DMS53 treated with DMSO at 0.1 percent for 48 hours (cell line): ENCODE data around the gene MGARP.
"Not testable (repeated sequence)": the region's sequence is repeated elsewhere in the genome, so short reads cannot be mapped to it uniquely, and the experiment has no call there.

Experiments used
- DNase-seq: peaks from one replicate; lab custom pipeline; 2025; ENCODE audit not compliant: unreplicated experiment; lab: John Stamatoyannopoulos, UW

MGARP gene

DNA sequence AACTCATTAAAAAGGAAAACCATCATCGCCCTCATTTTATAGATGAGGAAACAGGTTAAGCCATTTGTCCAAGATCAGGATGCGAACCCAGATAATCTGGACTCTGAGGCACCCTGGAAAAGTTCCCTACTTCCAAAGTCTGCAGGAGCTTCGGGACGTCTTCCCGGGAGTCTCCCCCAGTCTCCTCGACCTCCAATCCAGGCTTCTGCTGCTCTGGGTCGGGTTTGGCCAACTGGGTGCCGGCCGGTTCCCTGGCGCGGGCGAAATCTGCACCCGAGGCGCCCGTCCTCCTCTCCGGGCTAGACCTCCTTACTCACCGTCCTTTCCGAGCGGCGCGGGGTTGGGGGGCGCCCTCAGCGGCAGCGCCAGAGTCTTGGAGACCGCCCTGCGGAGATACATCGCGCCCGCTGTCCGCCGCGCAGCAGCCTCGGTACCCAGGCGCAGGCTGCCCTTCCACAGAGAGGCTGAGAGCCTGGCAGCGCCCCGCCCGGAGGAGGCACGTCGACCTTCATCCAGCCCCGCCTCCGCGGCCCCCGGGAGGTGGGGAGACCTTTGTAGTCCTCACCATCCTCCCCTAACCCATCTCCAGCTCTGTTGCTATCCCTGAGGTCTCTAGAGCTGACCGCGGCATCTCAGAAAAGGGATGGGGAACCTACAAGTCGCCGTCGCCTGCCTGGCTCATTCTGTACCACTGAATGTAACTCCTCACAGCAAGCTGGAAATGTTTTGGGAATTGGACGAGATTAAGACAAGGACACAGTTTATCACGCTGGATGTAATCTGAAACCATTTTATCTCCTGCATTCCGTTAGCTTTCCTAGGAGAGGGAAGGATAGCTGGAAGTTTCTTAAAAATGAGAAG, at the start of gene MGARP:
Gene MGARP (minus strand): TSS at position 466 of the 861 bp plus-strand sequence. CDS start 67 bp downstream, at position 399.
- no peak for DNase-seq

DNA sequence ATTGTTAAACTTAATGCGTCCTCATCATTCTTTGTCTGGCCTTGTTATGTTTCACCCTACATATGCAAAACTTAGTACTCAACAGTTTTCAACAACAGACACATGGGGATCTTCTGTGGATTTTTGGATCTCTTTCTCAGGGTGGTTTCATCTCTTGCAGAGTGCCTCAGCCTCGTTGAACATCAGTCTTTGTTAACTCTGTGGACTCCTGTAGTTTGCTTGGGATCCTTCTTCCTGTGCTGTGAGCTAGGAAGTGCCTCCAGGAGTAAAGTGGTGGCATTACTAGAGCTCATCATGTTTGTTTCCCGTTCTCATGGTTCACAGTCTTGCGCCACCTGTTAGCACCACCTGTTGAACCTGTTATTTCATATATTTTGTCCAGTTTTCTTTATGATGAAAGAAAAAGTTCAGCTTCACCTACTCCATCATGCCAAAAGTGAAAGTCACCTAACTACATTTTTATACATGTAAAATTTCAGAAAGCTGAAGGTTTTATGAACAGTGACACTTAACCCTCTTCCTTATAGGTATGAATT, 49.7 kb upstream of the MGARP start:
- DNase-seq: no peak

DNA sequence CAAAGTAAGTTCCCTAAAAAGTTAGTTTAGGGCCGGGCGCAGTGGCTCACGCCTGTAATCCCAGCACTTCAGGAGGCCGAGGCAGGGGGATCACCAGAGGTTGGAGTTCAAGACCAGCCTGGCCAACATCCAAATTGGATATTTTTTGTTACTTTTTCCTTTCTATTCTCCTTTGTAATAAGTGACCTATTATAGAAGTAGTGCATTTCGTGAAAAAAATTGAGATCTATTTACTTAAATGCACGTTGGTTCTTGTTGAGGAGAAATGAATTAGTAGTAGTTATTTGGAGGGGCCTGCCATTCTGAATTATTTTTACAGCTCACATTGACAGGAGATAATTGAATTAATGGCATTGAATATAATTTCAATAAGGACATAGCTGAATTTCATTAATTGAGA, 44.6 kb upstream of the MGARP start:
- no peak for DNase-seq

DNA sequence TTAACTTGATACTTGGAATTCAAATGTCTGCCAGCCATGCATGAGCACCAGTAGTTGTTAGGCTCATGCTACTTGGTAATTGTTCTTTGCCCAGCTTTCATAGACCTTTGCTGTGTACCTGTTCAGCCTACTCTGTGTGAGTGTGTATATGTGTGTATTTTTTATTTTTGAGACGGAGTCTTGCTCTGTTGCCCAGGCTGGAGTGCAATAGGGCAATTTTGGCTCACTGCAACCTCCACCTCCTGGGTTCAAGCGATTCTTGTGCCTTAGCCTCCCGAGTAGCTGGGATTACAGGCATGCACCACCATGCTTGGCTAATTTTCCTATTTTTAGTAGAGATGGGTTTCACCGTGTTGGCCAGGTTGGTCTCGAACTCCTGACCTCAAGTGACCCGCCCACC, 42.5 kb upstream of the MGARP start:
- not testable (repeated sequence) for DNase-seq

DNA sequence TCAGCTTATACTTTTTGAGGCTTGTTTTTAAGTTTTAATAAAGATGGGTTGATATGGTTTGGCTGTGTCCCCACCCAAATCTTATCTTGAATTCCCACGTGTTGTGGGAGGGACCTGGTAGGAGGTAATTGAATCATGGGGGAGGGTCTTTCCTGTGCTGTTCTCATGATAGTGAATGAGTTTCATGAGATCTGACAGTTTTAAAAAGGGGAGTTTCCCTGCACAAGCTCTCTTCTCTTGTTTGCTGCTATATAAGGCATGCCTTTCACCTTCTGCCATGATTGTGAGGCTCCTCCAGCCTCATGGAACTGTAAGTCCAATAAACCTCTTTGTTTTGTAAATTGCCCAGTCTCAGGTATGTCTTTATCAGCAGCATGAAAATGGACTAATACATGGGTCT, 42.0 kb upstream of the MGARP start:
- DNase-seq: not testable (repeated sequence)

DNA sequence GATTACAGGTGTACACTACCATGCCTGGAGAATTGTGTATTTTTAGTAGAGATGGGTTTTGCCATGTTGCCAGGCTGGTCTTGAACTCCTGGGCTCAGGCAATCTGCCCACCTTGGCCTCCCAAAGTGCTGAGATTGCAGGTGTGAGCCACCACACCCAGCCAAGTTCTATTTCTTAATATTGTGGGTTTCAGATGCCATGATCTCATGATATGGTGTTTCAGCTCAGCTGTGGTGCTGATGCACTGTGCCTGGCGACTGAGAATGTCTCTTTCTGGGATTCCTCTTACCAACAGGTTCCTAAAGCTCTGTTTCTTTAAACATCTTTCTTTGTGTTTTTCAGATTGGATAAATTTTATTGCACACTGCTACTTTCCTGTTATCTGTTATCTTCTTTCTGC, 39.5 kb upstream of the MGARP start:
- no peak for DNase-seq

DNA sequence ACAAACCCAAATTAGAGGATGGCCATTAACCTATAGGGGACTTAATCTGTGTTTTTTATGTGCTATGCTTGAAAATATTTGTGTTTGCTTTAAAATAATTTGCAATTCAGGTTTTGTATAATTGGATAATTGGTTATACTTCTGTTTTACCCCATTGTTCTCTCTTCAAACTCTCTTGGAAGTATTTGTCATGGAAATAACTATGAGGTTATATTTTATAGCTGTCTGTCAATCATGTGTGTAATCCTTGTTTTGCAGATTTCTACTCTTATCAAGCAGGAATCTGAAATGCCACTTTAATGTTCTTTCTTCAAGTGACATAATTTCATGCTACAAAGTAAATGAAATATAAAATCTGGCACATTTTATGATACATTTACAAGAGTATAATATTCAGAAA, 37.6 kb upstream of the MGARP start:
- no peak for DNase-seq

DNA sequence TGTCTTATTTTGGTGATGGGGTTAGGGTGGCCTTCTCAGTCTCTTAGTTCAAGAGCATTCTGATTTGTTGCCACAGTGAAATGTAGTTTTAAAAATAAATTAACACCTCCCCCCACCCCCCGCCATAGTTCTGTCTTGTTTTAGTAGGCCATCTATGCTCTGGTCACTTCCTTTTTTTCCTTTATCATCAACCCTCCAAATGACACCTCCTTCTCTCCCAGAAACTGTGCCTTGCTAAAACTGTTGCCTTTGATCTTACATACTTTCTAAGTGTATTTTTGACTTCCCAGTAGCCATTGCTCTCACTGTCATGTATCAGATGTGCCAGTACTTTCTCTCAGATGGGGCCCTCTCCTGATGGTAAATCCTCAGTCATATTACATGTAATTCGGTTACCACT, 36.7 kb upstream of the MGARP start:
- DNase-seq: no peak

DNA sequence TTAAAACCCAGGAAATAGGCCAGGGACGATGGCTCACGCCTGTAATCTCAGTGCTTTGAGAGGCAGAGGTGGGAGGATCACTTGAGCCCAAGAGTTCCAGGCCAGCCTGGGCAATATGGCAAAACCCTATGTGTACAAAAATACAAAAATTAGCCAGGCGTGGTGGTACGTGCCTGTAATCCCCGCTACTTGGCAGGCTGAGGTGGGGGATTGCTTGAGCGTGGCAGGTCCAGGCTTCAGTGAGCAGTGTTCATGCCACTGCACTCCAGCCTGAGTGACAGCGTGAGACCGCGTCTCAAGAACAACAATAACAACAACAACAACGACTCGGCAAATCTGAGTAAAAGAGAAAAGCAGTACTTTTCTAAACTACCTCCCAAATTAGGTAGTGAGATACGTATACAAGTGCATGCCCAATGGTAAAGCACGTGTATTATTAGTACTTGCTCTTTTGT, 35.2 kb upstream of the MGARP start:
- DNase-seq: no peak

DNA sequence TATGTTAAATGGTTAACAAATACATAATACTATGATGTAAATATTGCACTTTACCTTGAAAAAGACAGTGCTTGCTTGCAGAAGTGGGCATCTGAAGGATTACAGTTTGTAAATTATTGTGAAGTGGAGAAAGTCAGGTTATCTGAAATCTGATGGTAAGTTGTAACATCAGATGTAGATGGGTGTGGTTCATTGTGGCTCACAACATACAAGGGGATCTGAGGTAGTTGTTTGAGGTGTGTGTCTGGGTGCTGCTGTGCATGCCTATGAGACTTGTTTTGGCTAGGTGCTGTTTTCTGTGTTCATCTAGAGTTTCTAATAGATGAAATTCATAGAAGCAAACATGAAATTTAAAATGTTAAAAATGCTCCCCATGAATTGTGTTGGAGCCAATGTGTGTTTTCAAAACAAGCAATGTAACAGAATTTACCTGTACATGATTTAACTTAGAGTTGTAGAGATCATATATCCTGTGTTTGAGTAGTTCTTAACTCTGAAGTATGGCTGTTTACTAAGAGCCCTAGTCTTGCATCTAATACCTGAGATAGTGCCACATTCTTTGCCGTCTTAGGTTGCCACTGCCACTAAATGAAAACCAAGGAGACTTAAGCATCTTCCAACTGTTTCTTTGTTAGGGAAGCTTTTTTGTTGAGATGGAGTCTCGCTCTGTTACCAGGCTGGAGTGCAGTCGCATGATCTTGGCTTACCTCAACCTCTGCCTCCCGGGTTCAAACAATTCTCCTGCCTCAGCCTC, 34.2 kb upstream of the MGARP start:
- no peak for DNase-seq

DNA sequence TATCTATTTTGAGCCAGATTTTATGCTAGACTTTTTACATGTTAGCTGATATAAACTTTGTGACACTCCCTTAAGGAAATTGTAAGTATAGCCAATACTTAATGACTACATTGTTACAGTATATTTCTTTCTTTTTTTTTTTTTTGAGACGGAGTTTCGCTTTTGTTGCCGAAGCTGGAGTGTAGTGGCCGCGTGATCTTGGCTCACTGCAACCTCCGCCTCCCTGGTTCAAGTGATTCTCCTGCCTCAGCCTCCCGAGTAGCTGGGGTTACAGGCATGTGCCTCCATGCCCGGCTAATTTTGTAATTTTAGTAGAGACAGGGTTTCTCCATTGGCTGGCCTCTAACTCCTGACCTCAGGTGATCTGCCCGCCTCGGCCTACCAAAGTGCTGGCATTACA, 33.4 kb upstream of the MGARP start:
- DNase-seq: not testable (repeated sequence)

DNA sequence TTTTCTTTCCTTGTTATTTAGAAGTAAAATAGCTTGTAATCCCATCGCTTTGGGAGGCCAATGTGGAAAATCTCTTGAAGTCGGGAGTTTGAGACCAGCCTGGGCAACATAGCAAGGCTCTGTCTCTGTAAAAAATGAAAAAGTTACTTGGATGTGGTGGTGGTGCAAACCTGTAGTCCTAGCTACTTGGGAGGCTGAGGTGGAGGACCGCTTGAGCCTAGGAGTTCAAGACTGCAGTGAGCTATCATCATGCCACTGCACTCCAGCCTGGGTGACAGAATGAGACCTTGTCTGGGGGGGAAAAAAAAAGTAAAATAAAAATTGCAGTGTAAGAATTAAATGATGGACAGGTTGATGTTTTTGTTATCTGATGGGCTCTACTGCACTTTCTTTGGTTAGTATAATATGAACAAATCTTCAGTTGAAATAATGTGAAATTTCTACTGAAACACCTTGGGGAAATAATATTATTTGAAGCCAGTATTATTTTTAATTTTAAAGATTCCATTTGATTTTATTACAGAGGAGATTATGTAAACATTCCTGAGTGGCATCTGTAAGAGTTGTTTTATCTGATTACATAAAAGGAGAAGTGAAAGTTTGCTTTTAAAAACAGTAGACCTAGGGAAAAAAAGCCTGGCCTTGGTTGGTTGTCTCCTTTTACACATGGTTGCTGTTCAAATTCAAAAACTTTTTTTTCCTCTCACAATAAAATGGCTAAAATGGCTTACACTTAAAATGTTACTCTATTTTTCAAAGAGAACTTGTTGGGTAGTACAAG, 32.7 kb upstream of the MGARP start:
- DNase-seq: no peak

DNA sequence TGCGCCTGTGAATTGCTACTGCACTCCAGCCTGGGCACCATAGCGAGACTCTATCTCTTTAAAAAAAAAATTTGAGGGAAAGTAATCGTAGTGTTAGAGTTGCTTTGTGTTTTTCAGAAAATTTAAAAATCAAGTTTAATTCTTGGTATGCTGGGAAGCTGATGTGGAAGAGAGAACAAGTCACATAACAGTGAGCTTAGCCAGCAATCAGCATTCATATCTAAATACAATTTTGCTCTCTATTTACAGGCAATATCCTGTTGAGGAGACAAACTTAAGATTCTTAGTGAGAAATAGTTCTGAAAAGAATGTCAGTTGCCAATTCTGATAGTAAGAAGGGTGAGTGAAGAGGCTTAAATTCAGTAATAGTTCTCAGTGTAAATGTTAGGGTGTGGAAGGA, 31.9 kb upstream of the MGARP start:
- no peak for DNase-seq

DNA sequence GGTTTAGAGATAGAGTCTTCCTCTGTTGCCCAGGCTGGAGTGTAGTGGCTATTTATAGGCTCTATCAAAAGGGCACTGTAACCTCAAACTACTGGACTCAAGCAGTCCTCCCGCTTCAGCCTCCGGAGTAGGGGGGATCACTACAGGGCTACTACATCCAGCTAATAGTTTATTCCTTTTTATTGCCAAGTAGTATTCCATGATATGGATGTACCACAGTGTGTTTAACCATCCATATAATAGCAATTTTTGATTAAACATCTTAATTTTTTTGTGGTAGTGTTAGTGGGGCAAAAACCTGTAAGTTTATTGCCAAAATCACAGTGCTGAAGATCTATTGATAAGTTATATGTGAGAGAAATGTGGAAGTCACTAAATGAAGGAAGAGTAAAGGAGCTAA, 24.9 kb upstream of the MGARP start:
- no peak for DNase-seq

DNA sequence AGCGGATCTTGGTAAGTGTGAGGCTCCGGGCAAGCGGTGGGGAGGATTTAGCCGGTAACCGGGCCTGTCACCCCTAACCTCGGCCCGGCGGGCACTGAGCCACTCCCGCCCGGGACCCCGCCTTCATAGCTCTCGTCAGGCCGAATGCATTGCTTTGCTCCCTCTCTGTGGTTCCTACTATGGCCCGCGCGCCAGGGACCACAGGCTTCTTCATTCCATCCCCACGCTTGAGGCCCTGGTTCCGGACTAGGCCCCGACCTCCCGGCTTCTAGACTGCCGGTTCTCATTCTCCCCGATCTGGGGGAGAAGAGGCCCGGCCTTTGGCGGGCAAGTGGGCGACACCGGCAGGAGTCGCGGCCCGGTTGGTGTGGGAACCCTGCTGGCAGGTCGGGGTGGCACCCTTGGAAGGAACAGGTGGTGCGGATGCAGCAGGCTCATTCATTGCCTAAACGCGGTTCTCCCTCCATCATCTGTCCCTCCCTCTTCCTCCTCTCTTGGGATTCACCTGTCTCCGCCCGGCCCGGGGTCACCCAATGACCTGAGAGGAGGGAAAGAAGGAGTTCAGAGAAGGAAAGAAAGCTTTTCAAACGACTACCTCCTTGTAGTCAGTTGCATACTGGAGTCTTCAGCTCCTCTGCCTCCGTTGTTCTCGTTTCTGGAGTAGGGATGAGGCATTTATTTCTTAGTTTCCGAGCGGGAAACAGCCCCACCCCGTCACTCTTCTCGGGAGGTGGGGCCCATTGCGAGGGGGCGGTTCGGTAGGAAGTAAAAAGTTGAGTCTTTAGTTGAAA, 22.0 kb upstream of the MGARP start, which contains the start of gene NDUFC1:
Gene NDUFC1 (minus strand): TSS at position 657 of the 791 bp plus-strand sequence. CDS start 6,679 bp downstream, outside the sequence.
- peak; percentile 49 for DNase-seq

DNA sequence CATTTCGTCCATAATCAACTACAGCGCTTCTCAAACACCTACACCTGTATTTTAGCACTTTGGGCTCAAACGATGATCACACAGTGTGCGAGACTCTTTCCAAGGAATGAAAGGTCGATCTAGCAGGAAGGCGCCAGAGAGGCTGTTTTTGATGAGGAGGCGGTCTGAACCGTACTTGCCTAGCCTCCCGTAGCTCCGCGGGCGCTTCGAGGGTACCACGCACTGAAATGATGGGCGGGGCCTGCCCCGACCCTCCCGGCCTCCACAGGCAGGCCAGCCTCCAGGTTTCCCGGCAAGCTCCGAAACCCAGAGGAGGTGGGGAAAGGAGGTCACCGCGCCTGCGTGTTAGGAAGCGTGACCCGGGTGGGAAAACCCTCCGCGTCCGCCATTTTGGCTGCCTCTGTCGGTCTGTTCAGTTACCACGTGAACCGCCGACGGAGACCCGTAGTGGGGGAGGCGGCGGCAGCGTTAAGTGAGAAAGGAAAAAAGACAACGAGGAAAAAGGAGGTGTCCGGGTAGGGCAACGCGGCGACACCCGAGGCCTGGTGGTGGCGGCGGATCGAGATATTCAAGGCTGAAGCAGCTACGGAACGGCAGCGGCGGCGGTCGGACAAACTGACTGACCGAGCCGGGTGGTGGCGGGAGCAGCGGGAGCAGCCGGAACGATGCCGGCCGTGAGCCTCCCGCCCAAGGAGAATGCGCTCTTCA, 21.2 kb upstream of the MGARP start, which contains the start of gene NAA15:
Gene NAA15 (plus strand): TSS at position 393 of the 708 bp plus-strand sequence. CDS start 273 bp downstream, at position 666.
- peak; percentile 88 for DNase-seq

DNA sequence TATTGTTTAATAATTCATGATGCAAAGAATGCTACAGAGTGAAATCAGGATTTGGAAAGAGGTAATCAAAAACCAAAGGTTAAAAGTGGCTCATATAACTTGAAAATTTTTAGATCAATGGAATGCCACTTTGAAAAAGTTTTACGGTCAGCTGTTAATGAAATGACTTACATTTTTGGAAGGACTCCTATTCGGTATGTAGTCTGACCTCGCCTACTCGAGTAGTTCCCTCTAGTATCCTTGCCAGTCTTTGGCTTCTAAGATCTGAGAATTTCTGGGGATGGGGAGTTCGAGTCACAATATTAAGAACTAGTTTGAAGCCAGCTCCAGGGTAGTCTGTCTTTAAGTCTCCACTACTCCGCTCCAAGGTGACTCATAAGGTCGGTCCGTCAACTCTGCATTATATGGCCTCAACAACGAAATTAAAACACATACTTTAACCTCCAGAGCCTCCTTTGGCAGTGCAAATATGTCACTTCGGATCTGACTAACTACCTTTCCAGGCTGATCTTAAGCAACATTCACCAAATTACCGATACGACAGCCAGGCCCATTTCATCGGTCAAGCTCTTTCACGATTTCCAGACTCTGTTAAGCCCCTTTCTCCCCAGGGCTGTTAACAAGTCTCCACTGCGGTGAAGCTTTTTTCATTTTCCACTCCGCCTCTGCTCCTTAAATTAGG, 20.5 kb upstream of the MGARP start:
- DNase-seq: no peak

DNA sequence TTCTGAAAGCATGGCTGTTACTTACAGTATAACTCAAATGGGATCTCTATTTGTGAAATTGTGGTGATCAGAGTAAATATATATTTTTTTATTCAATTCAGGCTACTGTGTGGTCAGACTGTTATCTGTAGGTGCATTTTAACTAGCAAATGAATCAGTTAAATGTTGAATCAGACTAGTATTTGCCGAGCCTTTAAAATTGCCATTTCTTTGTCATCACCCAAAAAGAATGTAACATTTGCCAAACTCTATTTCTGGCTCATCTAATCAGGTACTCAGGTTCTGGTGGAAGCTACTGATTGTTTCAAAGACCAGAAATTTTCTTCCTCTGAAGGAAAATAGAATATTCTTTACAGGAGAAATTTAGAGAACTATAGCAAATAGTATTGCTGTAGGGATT, 19.5 kb upstream of the MGARP start:
- DNase-seq: no peak

DNA sequence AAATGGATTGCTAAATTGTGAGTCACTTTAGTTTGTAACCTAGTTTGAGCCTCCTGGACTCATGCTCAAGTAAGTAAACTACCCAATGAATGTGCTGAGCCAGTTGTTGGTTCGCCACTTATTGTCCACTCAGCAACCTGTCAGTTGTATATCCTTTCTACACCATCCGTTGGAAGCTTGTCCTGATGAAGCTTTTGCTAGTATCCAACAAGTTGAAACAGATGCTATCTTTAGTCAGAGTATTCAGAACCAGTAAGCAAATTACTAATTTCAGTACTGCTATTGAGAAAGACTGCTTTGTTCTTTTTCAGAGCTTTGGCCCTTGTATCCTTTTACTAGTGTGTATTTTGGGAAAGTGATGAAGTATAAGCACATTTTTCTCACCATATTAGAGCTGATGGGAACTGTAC, 17.0 kb upstream of the MGARP start:
- no peak for DNase-seq
